T-helper 17 cell (primary cell): ENCODE data around the gene HEATR5B. TPM values are rescaled to one million over a fixed set of nuclear protein-coding genes. Genes with fewer than 3 reads are reported as not detected.

ENCODE experiments used
- ATAC-seq: fragments of 150-1000 bp; cut with Tn5 transposase; 2 replicates; pipeline ENCODE4 v1.10.0; 2021; ENCODE audit warnings: mild to moderate bottlenecking, moderate library complexity
- DNase-seq, 3 donors: peaks; one replicate each; pipeline versions ENCODE4 v3.0.0 to v3.0.0-alpha.2; 2020 to 2021
- H3K9me3 ChIP-seq: one replicate; pipeline ENCODE4 v1.7.0; 2013; ENCODE audit warnings: low read length, mild to moderate bottlenecking; ENCODE audit not compliant: control insufficient read depth, poor library complexity, severe bottlenecking
- H3K27ac Mint-ChIP-seq: one replicate; pipeline ENCODE4 v1.8.0; 2022; ENCODE audit warnings: mild to moderate bottlenecking, moderate library complexity, mixed read lengths
- H3K27me3 Mint-ChIP-seq: one replicate; pipeline ENCODE4 v1.8.0; 2022; ENCODE audit warnings: mixed read lengths
- H3K36me3 Mint-ChIP-seq: one replicate; pipeline ENCODE4 v1.8.0; 2022; ENCODE audit warnings: low read depth, mixed read lengths
- H3K4me1 Mint-ChIP-seq: one replicate; pipeline ENCODE4 v1.8.0; 2022; ENCODE audit warnings: mild to moderate bottlenecking, mixed read lengths
- H3K4me3 Mint-ChIP-seq: one replicate; pipeline ENCODE4 v1.8.0; 2022; ENCODE audit warnings: mild to moderate bottlenecking, moderate library complexity, mixed read lengths
- total RNA-seq, 4 donors: library from RNA in 2 of 4; stranded (reverse) in 2 of 4; gene quantifications; one replicate each; pipeline ENCODE4 v1.2.3 and lab custom pipeline; 2022 to 2026

HEATR5B gene
- total RNA-seq (10 to 100 TPM; 30.0 to 37.6 TPM), total RNA-seq (lab: John Stamatoyannopoulos, UW) (130 to 137 reads per million in 2 donors)

- Mint-ChIP-seq H3K4me1 (peaks cover 50% of the 10 kb centered on the region), H3K36me3 (peaks cover 4% of the 10 kb centered on the region)
Observed at GRCh38 chr2:37083873-37084794, at the start of gene HEATR5B, which contains the start of gene GPATCH11. Gene HEATR5B, minus strand, starts transcription at chr2:37084372. Its CDS starts 958 bp downstream, at chr2:37083414. Gene GPATCH11, plus strand, starts transcription at chr2:37084518. Its CDS starts 3,864 bp downstream, at chr2:37088382.

GRCh38 chr2:37132914-37133313 is 48.7 kb upstream of the HEATR5B start:
- Mint-ChIP-seq H3K36me3 (peaks cover 30% of the 10 kb centered on the region), H3K27ac (no peak overlapping the region)
- no peak for ATAC-seq

More at GRCh38 chr2:37083873-37084794, at the start of gene HEATR5B, which contains the start of gene GPATCH11:
- no peak within 1 kb of the TSS for H3K4me3 Mint-ChIP-seq
- H3K27me3 Mint-ChIP-seq = no peaks in the 10 kb centered on the region
- H3K9me3 ChIP-seq = no peaks in the 10 kb centered on the region
- ATAC-seq (peak; percentile 84), DNase-seq (peak; percentile 75 to 94 (median 85))
- no peak within 1 kb of the TSS for H3K27ac Mint-ChIP-seq

GRCh38 chr2:37125416-37125815 is 41.2 kb upstream of the HEATR5B start:
- ATAC-seq = no peak
- no peak overlapping the region for H3K4me3 Mint-ChIP-seq
- peaks cover 15% of the 10 kb centered on the region for H3K36me3 Mint-ChIP-seq
- DNase-seq = no peak
- H3K27ac Mint-ChIP-seq = no peak overlapping the region
- no peaks in the 10 kb centered on the region for H3K27me3 Mint-ChIP-seq
- H3K4me1 Mint-ChIP-seq = peaks cover 6% of the 10 kb centered on the region
- no peaks in the 10 kb centered on the region for H3K9me3 ChIP-seq

More at GRCh38 chr2:37132914-37133313, 48.7 kb upstream of the HEATR5B start:
- H3K9me3 ChIP-seq = no peaks in the 10 kb centered on the region
- DNase-seq = no peak
- Mint-ChIP-seq H3K4me3 (no peak overlapping the region), H3K27me3 (no peaks in the 10 kb centered on the region), H3K4me1 (peaks cover 5% of the 10 kb centered on the region)

- peak overlapping the region; percentile 79 for H3K27ac Mint-ChIP-seq
- DNase-seq = no peak
- H3K9me3 ChIP-seq = no peaks in the 10 kb centered on the region
- no peak overlapping the region for H3K4me3 Mint-ChIP-seq
- peaks cover 13% of the 10 kb centered on the region for H3K4me1 Mint-ChIP-seq
- peaks cover 9% of the 10 kb centered on the region for H3K36me3 Mint-ChIP-seq
- ATAC-seq = no peak
- H3K27me3 Mint-ChIP-seq = no peaks in the 10 kb centered on the region
Observed at GRCh38 chr2:37119157-37119556, 35.0 kb upstream of the HEATR5B start.

GRCh38 chr2:37117566-37117965 is 33.4 kb upstream of the HEATR5B start:
- H3K27ac Mint-ChIP-seq = peak overlapping the region; percentile 77
- no peak overlapping the region for H3K4me3 Mint-ChIP-seq
- DNase-seq (no peak), ATAC-seq (no peak)
- peaks cover 9% of the 10 kb centered on the region for H3K36me3 Mint-ChIP-seq
- H3K27me3 Mint-ChIP-seq = no peaks in the 10 kb centered on the region
- no peaks in the 10 kb centered on the region for H3K9me3 ChIP-seq
- peaks cover 13% of the 10 kb centered on the region for H3K4me1 Mint-ChIP-seq

GRCh38 chr2:37111958-37112357 is 27.8 kb upstream of the HEATR5B start:
- no peak for DNase-seq
- H3K36me3 Mint-ChIP-seq = peaks cover 5% of the 10 kb centered on the region

GRCh38 chr2:37110306-37111212 is 26.4 kb upstream of the HEATR5B start:
- H3K9me3 ChIP-seq = no peaks in the 10 kb centered on the region
- Mint-ChIP-seq H3K36me3 (peaks cover 8% of the 10 kb centered on the region), H3K4me3 (no peak overlapping the region), H3K4me1 (no peaks in the 10 kb centered on the region), H3K27ac (peak overlapping the region; percentile 14), H3K27me3 (no peaks in the 10 kb centered on the region)
- ATAC-seq (no peak), DNase-seq (no peak)

More at GRCh38 chr2:37111958-37112357, 27.8 kb upstream of the HEATR5B start:
- H3K4me3 Mint-ChIP-seq = no peak overlapping the region
- no peak overlapping the region for H3K27ac Mint-ChIP-seq
- H3K4me1 Mint-ChIP-seq = peaks cover 5% of the 10 kb centered on the region
- ATAC-seq = no peak
- H3K9me3 ChIP-seq = no peaks in the 10 kb centered on the region
- no peaks in the 10 kb centered on the region for H3K27me3 Mint-ChIP-seq

GRCh38 chr2:37109523-37109922 is 25.4 kb upstream of the HEATR5B start:
- Mint-ChIP-seq H3K36me3 (peaks cover 9% of the 10 kb centered on the region), H3K4me3 (no peak overlapping the region), H3K27ac (no peak overlapping the region), H3K4me1 (no peaks in the 10 kb centered on the region), H3K27me3 (no peaks in the 10 kb centered on the region)
- ATAC-seq (no peak), DNase-seq (no peak)
- H3K9me3 ChIP-seq = no peaks in the 10 kb centered on the region

- peak overlapping the region; percentile 57 for H3K27ac Mint-ChIP-seq
- DNase-seq (no peak), ATAC-seq (no peak)
- H3K36me3 Mint-ChIP-seq = peaks cover 16% of the 10 kb centered on the region
- no peaks in the 10 kb centered on the region for H3K9me3 ChIP-seq
- no peaks in the 10 kb centered on the region for H3K27me3 Mint-ChIP-seq
- H3K4me3 Mint-ChIP-seq = no peak overlapping the region
- H3K4me1 Mint-ChIP-seq = no peaks in the 10 kb centered on the region
Observed at GRCh38 chr2:37105150-37105549, 21.0 kb upstream of the HEATR5B start.

- no peak overlapping the region for H3K27ac Mint-ChIP-seq
- H3K36me3 Mint-ChIP-seq = peaks cover 16% of the 10 kb centered on the region
- no peaks in the 10 kb centered on the region for H3K27me3 Mint-ChIP-seq
- H3K9me3 ChIP-seq = no peaks in the 10 kb centered on the region
- no peak for ATAC-seq
- no peaks in the 10 kb centered on the region for H3K4me1 Mint-ChIP-seq
- DNase-seq = no peak
- H3K4me3 Mint-ChIP-seq = no peak overlapping the region
Observed at GRCh38 chr2:37104178-37104577, 20.0 kb upstream of the HEATR5B start.

GRCh38 chr2:37102588-37102987 is 18.4 kb upstream of the HEATR5B start:
- ATAC-seq = no peak
- Mint-ChIP-seq H3K36me3 (peaks cover 13% of the 10 kb centered on the region), H3K27ac (no peak overlapping the region), H3K27me3 (no peaks in the 10 kb centered on the region), H3K4me3 (no peak overlapping the region), H3K4me1 (no peaks in the 10 kb centered on the region)
- no peaks in the 10 kb centered on the region for H3K9me3 ChIP-seq
- DNase-seq = no peak

GRCh38 chr2:37100054-37100453 is 15.9 kb upstream of the HEATR5B start:
- Mint-ChIP-seq H3K4me1 (no peaks in the 10 kb centered on the region), H3K4me3 (no peak overlapping the region), H3K36me3 (peaks cover 12% of the 10 kb centered on the region), H3K27me3 (no peaks in the 10 kb centered on the region), H3K27ac (no peak overlapping the region)
- ATAC-seq (no peak), DNase-seq (no peak)
- no peaks in the 10 kb centered on the region for H3K9me3 ChIP-seq
